ENCODE measurements around the gene COL23A1.
"Not testable (repeated sequence)": the region's sequence is repeated elsewhere in the genome, so short reads cannot be mapped to it uniquely, and the experiment has no call there.

Gene COL23A1

GRCh38 chr5:178331491-178331996, 258.6 kb downstream of the COL23A1 start:
- no peak for DNase-seq

GRCh38 chr5:178330791-178331404, 259.3 kb downstream of the COL23A1 start:
- no peak for DNase-seq

GRCh38 chr5:178328826-178329730, 261.1 kb downstream of the COL23A1 start:
- DNase-seq: no peak

GRCh38 chr5:178327931-178328711, 262.1 kb downstream of the COL23A1 start:
- no peak for DNase-seq

GRCh38 chr5:178327446-178327845, 262.7 kb downstream of the COL23A1 start:
- DNase-seq: no peak

GRCh38 chr5:178326374-178326715, 263.8 kb downstream of the COL23A1 start:
- DNase-seq: no peak

GRCh38 chr5:178325679-178326373, 264.4 kb downstream of the COL23A1 start:
- no peak for DNase-seq

- no peak for DNase-seq
Measured at GRCh38 chr5:178325311-178325678, 264.9 kb downstream of the COL23A1 start.

GRCh38 chr5:178324481-178325310, 265.5 kb downstream of the COL23A1 start:
- DNase-seq: no peak

- no peak for DNase-seq
Measured at GRCh38 chr5:178323961-178324360, 266.2 kb downstream of the COL23A1 start.

GRCh38 chr5:178323541-178323865, 266.7 kb downstream of the COL23A1 start:
- DNase-seq: no peak

GRCh38 chr5:178322736-178323540, 267.3 kb downstream of the COL23A1 start:
- DNase-seq: no peak

GRCh38 chr5:178320281-178320855, 269.8 kb downstream of the COL23A1 start:
- DNase-seq: no peak

- no peak for DNase-seq
Measured at GRCh38 chr5:178319541-178320041, 270.6 kb downstream of the COL23A1 start.

GRCh38 chr5:178318893-178319292, 271.3 kb downstream of the COL23A1 start:
- DNase-seq: no peak

GRCh38 chr5:178318382-178318781, 271.8 kb downstream of the COL23A1 start:
- DNase-seq: no peak

GRCh38 chr5:178317727-178318126, 272.5 kb downstream of the COL23A1 start:
- not testable (repeated sequence) for DNase-seq

GRCh38 chr5:178314961-178315820, 275.0 kb downstream of the COL23A1 start:
- DNase-seq: no peak

- DNase-seq: no peak
Measured at GRCh38 chr5:178314061-178314660, 276.0 kb downstream of the COL23A1 start.

Data from OCI-M1 (cell line).